ENCODE data around the gene GPRC5A. TPM values are rescaled to one million over a fixed set of nuclear protein-coding genes. Genes with fewer than 3 reads are reported as not detected.

GPRC5A gene
- total RNA-seq, 4 donors from 2014 or later, result 7.0 to 166 (median 116) TPM

- WGBS, 2 donors (ENCODE audit: low coverage in 1 of 2), result 55 to 77% methylated on average over 5 of the region's 5 CpGs
- peak overlapping the region in 3 of 4 donors; percentile 82 to 87 (median 85) for H3K27ac ChIP-seq
- peak overlapping the region in 2 of 4 donors; percentile 35 to 54 for H3K4me3 ChIP-seq
These were observed 2.1 kb downstream of the GPRC5A start for GRCh38 chr12:12893438-12893837.

DNA sequence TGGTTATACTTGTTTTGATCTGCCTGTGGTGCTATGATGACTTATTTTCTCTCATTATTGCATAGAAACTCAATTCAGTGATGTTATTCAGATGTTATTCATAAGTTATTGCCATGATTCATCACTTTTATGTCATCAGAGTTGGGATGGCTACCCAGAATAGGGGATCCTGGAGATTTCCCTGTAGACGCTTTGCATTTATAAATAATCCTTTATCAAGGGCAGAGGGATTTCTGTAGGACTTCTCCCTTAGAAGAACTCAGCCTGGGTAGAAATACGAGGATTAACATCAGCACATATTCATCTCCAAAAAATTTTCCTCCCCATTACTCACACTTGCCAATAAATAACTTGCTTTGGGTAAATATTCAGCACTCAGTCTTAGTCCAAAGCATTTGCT lies 4.9 kb downstream of the GPRC5A start:
- in situ Hi-C loops (cut with MboI; ENCODE audit: low pct_ligation_motif_present in 1 of 4, low pct_unique_long_range_greater_than_20kb in 1 of 4, low sequenced_read_pairs in 3 of 4), result no loop called here
- no peak for DNase-seq
- Histone ChIP-seq H3K36me3 (no peaks in the 10 kb centered on the region), H3K4me3 (no peak overlapping the region), H3K4me1 (peaks cover 0 to 29% (median 7%) of the 10 kb centered on the region in 4 donors), H3K27ac (no peak overlapping the region), H3K9me3 (no peaks in the 10 kb centered on the region), H3K27me3 (peaks cover 3% of the 10 kb centered on the region)
- WGBS, 2 donors (ENCODE audit: low coverage in 1 of 2), result 50 to 72% methylated on average over 1 to 2 of the region's 2 CpGs
- TF ChIP-seq EP300 (IDR thresholded peaks at IDR 0.05; ENCODE audit: low read depth) (no peak), POLR2AphosphoS5 (IDR thresholded peaks at IDR 0.05) (peak in 1 of 3 donors; percentile 30)
- intact Hi-C loops (cut with DNase I; ENCODE audit: low total_unique reads), result no loop called here

More at GRCh38 chr12:12893438-12893837, 2.1 kb downstream of the GPRC5A start:
- no peaks in the 10 kb centered on the region for H3K9me3 ChIP-seq
- intact Hi-C loops (cut with DNase I; ENCODE audit: low total_unique reads) (no loop called here), in situ Hi-C loops (cut with MboI; ENCODE audit: low pct_ligation_motif_present in 1 of 4, low pct_unique_long_range_greater_than_20kb in 1 of 4, low sequenced_read_pairs in 3 of 4) (no loop called here)
- DNase-seq, result no peak
- no peak for TF ChIP-seq EP300 (IDR thresholded peaks at IDR 0.05; ENCODE audit: low read depth)
- TF ChIP-seq, protein P1, sequence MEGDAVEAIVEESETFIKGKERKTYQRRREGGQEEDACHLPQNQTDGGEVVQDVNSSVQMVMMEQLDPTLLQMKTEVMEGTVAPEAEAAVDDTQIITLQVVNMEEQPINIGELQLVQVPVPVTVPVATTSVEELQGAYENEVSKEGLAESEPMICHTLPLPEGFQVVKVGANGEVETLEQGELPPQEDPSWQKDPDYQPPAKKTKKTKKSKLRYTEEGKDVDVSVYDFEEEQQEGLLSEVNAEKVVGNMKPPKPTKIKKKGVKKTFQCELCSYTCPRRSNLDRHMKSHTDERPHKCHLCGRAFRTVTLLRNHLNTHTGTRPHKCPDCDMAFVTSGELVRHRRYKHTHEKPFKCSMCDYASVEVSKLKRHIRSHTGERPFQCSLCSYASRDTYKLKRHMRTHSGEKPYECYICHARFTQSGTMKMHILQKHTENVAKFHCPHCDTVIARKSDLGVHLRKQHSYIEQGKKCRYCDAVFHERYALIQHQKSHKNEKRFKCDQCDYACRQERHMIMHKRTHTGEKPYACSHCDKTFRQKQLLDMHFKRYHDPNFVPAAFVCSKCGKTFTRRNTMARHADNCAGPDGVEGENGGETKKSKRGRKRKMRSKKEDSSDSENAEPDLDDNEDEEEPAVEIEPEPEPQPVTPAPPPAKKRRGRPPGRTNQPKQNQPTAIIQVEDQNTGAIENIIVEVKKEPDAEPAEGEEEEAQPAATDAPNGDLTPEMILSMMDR (IDR thresholded peaks at IDR 0.05), result no peak
- no peak for TF ChIP-seq POLR2AphosphoS5 (IDR thresholded peaks at IDR 0.05)
- no peak for TF ChIP-seq POLR2A (IDR thresholded peaks at IDR 0.05)
- peaks cover 3% of the 10 kb centered on the region for H3K27me3 ChIP-seq
- peaks cover 0 to 22% (median 12%) of the 10 kb centered on the region in 4 donors for H3K4me1 ChIP-seq
- no peaks in the 10 kb centered on the region for H3K36me3 ChIP-seq

DNA sequence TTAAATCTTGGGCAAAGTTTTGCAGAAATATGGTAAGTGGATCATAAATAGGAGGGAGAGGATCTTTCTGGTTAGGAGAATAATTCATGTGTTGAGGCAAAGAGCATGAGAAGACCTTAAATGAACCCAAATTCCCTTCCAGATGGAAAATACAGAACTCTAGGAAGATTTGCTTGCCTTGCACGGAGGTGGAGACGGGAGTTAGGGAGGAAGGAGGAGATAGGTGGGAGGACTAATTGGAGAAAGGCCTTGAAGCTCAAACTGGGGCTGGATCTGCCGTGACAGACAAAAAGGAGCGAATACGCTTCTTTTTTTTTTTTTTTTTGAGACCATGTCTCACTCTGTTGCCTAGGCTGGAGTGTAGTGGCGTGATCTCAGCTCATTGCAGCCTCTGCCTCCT lies 5.9 kb downstream of the GPRC5A start:
- Histone ChIP-seq H3K4me1 (peaks cover 0 to 29% (median 10%) of the 10 kb centered on the region in 4 donors), H3K27ac (no peak overlapping the region), H3K27me3 (peaks cover 2% of the 10 kb centered on the region), H3K9me3 (no peaks in the 10 kb centered on the region), H3K36me3 (no peaks in the 10 kb centered on the region), H3K4me3 (no peak overlapping the region)
- in situ Hi-C loops (cut with MboI; ENCODE audit: low pct_ligation_motif_present in 1 of 4, low pct_unique_long_range_greater_than_20kb in 1 of 4, low sequenced_read_pairs in 3 of 4), result no loop called here
- no peak for DNase-seq
- WGBS, 2 donors (ENCODE audit: low coverage in 1 of 2), result 78 to 87% methylated on average over 5 to 6 of the region's 6 CpGs
- TF ChIP-seq POLR2AphosphoS5 (IDR thresholded peaks at IDR 0.05) (peak in 1 of 3 donors; percentile 34), POLR2A (IDR thresholded peaks at IDR 0.05) (no peak)
- intact Hi-C loops (cut with DNase I; ENCODE audit: low total_unique reads), result no loop called here

DNA sequence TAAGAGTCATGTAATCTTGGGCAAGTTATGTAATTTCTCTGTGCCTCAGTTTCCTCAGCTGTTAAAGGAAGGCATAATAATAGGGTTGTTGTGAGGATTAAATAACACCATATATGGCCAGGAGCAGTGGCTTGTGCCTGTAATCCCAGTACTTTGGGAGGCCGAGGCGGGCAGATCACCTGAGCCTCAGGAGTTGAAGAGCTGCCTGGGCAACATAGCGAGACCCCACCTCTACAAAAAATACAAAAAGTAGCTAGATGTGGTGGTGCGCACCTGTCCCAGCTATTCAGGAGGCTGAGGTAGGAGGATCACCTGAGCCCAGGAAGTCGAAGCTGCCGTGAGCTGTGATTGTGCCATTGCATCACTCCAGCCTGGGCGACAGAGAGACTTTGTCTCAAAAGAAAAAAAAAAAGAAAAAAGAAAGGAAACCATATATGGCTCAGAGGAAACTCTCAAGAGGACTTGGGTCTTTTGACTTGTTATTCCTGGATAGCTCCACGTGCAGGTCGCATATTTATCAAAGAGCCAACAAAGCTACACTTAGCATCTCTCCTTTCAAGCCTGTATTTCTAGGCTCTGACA lies 6.9 kb downstream of the GPRC5A start:
- Histone ChIP-seq H3K36me3 (no peaks in the 10 kb centered on the region), H3K4me3 (no peak overlapping the region), H3K4me1 (peaks cover 0 to 37% (median 13%) of the 10 kb centered on the region in 4 donors)

GRCh38 chr12:12898911-12899511 lies 7.6 kb downstream of the GPRC5A start:
- intact Hi-C loops (cut with DNase I; ENCODE audit: low total_unique reads), result no loop called here
- no peak for TF ChIP-seq POLR2AphosphoS5 (IDR thresholded peaks at IDR 0.05)
- TF ChIP-seq, protein P1 (IDR thresholded peaks at IDR 0.05), result no peak
- TF ChIP-seq EP300 (IDR thresholded peaks at IDR 0.05; ENCODE audit: low read depth), result no peak
- no peaks in the 10 kb centered on the region for H3K36me3 ChIP-seq
- WGBS, 2 donors (ENCODE audit: low coverage in 1 of 2), result 83% methylated on average over 8 of the region's 8 CpGs; no CpG with 5 or more reads in 1 of the 2 donors
- H3K27ac ChIP-seq, result peak overlapping the region in 3 of 4 donors; percentile 8 to 19 (median 11)
- no peak for DNase-seq
- no peak overlapping the region for H3K4me3 ChIP-seq
- in situ Hi-C loops (cut with MboI; ENCODE audit: low pct_ligation_motif_present in 1 of 4, low pct_unique_long_range_greater_than_20kb in 1 of 4, low sequenced_read_pairs in 3 of 4), result no loop called here
- peaks cover 0 to 43% (median 16%) of the 10 kb centered on the region in 4 donors for H3K4me1 ChIP-seq
- no peaks in the 10 kb centered on the region for H3K27me3 ChIP-seq
- no peaks in the 10 kb centered on the region for H3K9me3 ChIP-seq

More for the DNA sequence above, 6.9 kb downstream of the GPRC5A start:
- Histone ChIP-seq H3K27me3 (no peaks in the 10 kb centered on the region), H3K27ac (no peak overlapping the region), H3K9me3 (no peaks in the 10 kb centered on the region)
- intact Hi-C loops (cut with DNase I; ENCODE audit: low total_unique reads), result no loop called here
- in situ Hi-C loops (cut with MboI; ENCODE audit: low pct_ligation_motif_present in 1 of 4, low pct_unique_long_range_greater_than_20kb in 1 of 4, low sequenced_read_pairs in 3 of 4), result no loop called here
- TF ChIP-seq POLR2AphosphoS5 (IDR thresholded peaks at IDR 0.05), result peak in 1 of 3 donors; percentile 8
- TF ChIP-seq, protein P1 (IDR thresholded peaks at IDR 0.05), result no peak
- 68 to 85% methylated on average over 7 to 9 of the region's 9 CpGs for WGBS, 2 donors (ENCODE audit: low coverage in 1 of 2)
- DNase-seq, result no peak
